ENCODE data around the gene TMEM141. TPM values are rescaled to one million over a fixed set of nuclear protein-coding genes. Genes with fewer than 3 reads are reported as not detected.
"Not testable (repeated sequence)": the region's sequence is repeated elsewhere in the genome, so short reads cannot be mapped to it uniquely, and the experiment has no call there.

The TMEM141 gene
- polyA plus RNA-seq, 6 donors from 2014 or later: 29.3 to 47.7 (median 35.7) TPM

GRCh38 chr9:136825295-136826187, 34.4 kb downstream of the TMEM141 start:
- Mint-ChIP-seq H3K4me3 (no peak overlapping the region), H3K27ac (no peak overlapping the region), H3K27me3 (peaks cover 0 to 7% (median 0%) of the 10 kb centered on the region in 3 donors), H3K9me3 (no peaks in the 10 kb centered on the region), H3K36me3 (no peaks in the 10 kb centered on the region), H3K4me1 (peaks cover 5 to 12% (median 7%) of the 10 kb centered on the region in 3 donors)
- ATAC-seq (ENCODE audit: low read depth in 2 of 2) (no peak), DNase-seq (no peak)

- H3K9me3 Mint-ChIP-seq: no peaks in the 10 kb centered on the region
- H3K36me3 Mint-ChIP-seq: no peaks in the 10 kb centered on the region
- H3K4me3 Mint-ChIP-seq: no peak overlapping the region
- H3K4me1 Mint-ChIP-seq: peaks cover under 1 to 6% (median under 1%) of the 10 kb centered on the region in 3 donors
- no peak for DNase-seq
- ATAC-seq (ENCODE audit: low read depth in 2 of 2): no peak
- H3K27me3 Mint-ChIP-seq: peaks cover 0 to 2% (median 0%) of the 10 kb centered on the region in 3 donors
- H3K27ac Mint-ChIP-seq: no peak overlapping the region
Measured at GRCh38 chr9:136826188-136826541, 35.0 kb downstream of the TMEM141 start.

- no peaks in the 10 kb centered on the region for H3K9me3 Mint-ChIP-seq
- no peaks in the 10 kb centered on the region for H3K27me3 Mint-ChIP-seq
- H3K4me1 Mint-ChIP-seq: peaks cover 0 to 5% (median 0%) of the 10 kb centered on the region in 3 donors
- ATAC-seq (ENCODE audit: low read depth in 2 of 2) (no peak), DNase-seq (no peak)
- no peak overlapping the region for H3K27ac Mint-ChIP-seq
- H3K4me3 Mint-ChIP-seq: no peak overlapping the region
- H3K36me3 Mint-ChIP-seq: no peaks in the 10 kb centered on the region
Measured at GRCh38 chr9:136826703-136827582, 35.8 kb downstream of the TMEM141 start.

DNA sequence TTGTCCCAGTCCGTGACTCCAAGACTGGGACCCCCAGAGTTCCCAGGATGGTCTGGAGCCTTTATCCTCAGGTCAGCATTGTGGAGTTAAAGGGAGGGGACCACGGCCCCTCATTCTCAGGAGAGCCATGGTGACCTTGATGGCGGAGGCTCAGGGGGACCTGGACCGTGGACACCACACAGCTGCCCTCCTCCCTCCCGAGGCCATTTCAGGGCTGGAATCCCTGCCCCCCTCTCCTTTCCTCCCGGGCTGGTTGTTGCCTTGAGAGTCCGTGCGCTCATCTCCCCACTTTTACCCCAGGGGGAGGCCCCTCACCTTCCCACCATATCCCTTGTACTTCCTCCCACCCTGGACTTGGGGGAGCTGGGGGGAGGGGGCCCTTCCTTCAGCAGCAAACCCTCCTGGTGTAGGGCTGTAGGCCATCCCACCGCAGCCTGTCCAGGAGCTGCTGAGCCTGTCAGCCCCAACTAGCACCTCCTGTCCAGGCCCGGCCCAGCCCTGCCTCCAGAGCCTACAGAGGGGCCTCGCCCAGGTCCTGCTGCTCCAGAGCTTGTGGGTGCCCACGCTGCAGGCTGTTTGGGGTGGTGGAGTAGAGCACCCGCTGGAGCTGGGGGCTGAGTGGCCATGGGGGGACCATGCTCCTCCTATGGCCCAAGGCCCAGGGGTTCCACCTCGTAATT, 36.8 kb downstream of the TMEM141 start:
- H3K27ac Mint-ChIP-seq: no peak overlapping the region
- DNase-seq (no peak), ATAC-seq (ENCODE audit: low read depth in 2 of 2) (no peak)
- no peaks in the 10 kb centered on the region for H3K36me3 Mint-ChIP-seq
- no peaks in the 10 kb centered on the region for H3K9me3 Mint-ChIP-seq
- H3K4me1 Mint-ChIP-seq: peaks cover 0 to 5% (median 0%) of the 10 kb centered on the region in 3 donors
- no peaks in the 10 kb centered on the region for H3K27me3 Mint-ChIP-seq
- no peak overlapping the region for H3K4me3 Mint-ChIP-seq

GRCh38 chr9:136828474-136829140, 37.5 kb downstream of the TMEM141 start:
- Mint-ChIP-seq H3K9me3 (no peaks in the 10 kb centered on the region), H3K27me3 (no peaks in the 10 kb centered on the region), H3K27ac (no peak overlapping the region), H3K4me1 (peaks cover 0 to 5% (median 0%) of the 10 kb centered on the region in 3 donors), H3K36me3 (no peaks in the 10 kb centered on the region), H3K4me3 (no peak overlapping the region)
- ATAC-seq (ENCODE audit: low read depth in 2 of 2) (no peak), DNase-seq (no peak)

GRCh38 chr9:136829412-136829811, 38.3 kb downstream of the TMEM141 start:
- no peak overlapping the region for H3K27ac Mint-ChIP-seq
- no peaks in the 10 kb centered on the region for H3K27me3 Mint-ChIP-seq
- H3K4me3 Mint-ChIP-seq: no peak overlapping the region
- ATAC-seq (ENCODE audit: low read depth in 2 of 2): no peak
- no peaks in the 10 kb centered on the region for H3K9me3 Mint-ChIP-seq
- DNase-seq: no peak
- no peaks in the 10 kb centered on the region for H3K36me3 Mint-ChIP-seq
- H3K4me1 Mint-ChIP-seq: peaks cover 0 to 5% (median 0%) of the 10 kb centered on the region in 3 donors

GRCh38 chr9:136829981-136830885, 39.1 kb downstream of the TMEM141 start:
- H3K4me1 Mint-ChIP-seq: peaks cover 0 to 5% (median 0%) of the 10 kb centered on the region in 3 donors
- H3K27ac Mint-ChIP-seq: no peak overlapping the region
- ATAC-seq (ENCODE audit: low read depth in 2 of 2) (no peak), DNase-seq (no peak)
- no peaks in the 10 kb centered on the region for H3K27me3 Mint-ChIP-seq
- no peaks in the 10 kb centered on the region for H3K9me3 Mint-ChIP-seq
- H3K4me3 Mint-ChIP-seq: no peak overlapping the region
- no peaks in the 10 kb centered on the region for H3K36me3 Mint-ChIP-seq

GRCh38 chr9:136831002-136831719, 40.0 kb downstream of the TMEM141 start:
- H3K4me1 Mint-ChIP-seq: peaks cover 0 to 5% (median 0%) of the 10 kb centered on the region in 3 donors
- ATAC-seq (ENCODE audit: low read depth in 2 of 2) (no peak), DNase-seq (no peak)
- no peak overlapping the region for H3K4me3 Mint-ChIP-seq
- H3K9me3 Mint-ChIP-seq: no peaks in the 10 kb centered on the region
- H3K27ac Mint-ChIP-seq: peak overlapping the region in 1 of 6 donors; percentile 47
- H3K36me3 Mint-ChIP-seq: no peaks in the 10 kb centered on the region
- no peaks in the 10 kb centered on the region for H3K27me3 Mint-ChIP-seq

- no peak overlapping the region for H3K4me3 Mint-ChIP-seq
- no peak for ATAC-seq (ENCODE audit: low read depth in 2 of 2)
- DNase-seq: no peak
- peaks cover 0 to 5% (median 0%) of the 10 kb centered on the region in 3 donors for H3K4me1 Mint-ChIP-seq
- H3K27ac Mint-ChIP-seq: no peak overlapping the region
- no peaks in the 10 kb centered on the region for H3K9me3 Mint-ChIP-seq
- H3K27me3 Mint-ChIP-seq: no peaks in the 10 kb centered on the region
- no peaks in the 10 kb centered on the region for H3K36me3 Mint-ChIP-seq
Measured at GRCh38 chr9:136831720-136832104, 40.6 kb downstream of the TMEM141 start.

GRCh38 chr9:136832581-136832980, 41.4 kb downstream of the TMEM141 start:
- ATAC-seq (ENCODE audit: low read depth in 2 of 2): no peak
- DNase-seq: no peak
- Mint-ChIP-seq H3K27ac (peak overlapping the region in 1 of 6 donors; percentile 24), H3K9me3 (no peaks in the 10 kb centered on the region), H3K36me3 (no peaks in the 10 kb centered on the region), H3K4me1 (peaks cover 0 to 5% (median 0%) of the 10 kb centered on the region in 3 donors), H3K27me3 (no peaks in the 10 kb centered on the region), H3K4me3 (no peak overlapping the region)

DNA sequence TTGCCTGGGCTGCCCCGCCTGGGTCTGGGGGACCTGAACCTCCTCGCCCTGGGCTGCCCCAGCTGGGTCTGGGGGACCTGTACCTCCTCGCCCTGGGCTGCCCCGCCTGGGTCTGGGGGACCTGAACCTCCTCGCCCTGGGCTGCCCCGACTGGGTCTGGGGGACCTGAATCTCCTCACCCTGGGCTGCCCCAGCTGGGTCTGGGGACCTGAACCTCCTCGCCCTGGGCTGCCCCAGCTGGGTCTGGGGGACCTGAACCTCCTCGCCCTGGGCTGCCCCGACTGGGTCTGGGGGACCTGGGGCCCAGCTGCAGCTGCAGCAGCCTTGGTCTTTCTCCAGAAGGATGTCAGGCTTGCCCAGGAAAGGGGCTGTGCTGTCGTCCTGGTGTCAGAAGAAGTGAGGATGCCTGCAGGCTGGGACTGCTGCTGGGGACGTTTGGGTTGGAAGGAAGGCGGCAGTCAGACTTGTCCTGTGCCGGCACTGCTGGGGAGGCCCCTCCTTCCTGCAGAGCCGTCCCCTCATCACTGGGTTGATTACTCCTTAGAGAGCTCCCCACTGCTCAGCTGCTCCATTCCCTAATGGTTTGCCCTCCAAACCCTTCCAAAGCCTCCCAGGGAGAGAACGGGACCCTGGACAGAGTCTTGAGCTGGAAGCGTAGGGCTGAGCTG, 42.4 kb downstream of the TMEM141 start:
- H3K4me3 Mint-ChIP-seq; H3K9me3 Mint-ChIP-seq; DNase-seq; H3K4me1 Mint-ChIP-seq; H3K27ac Mint-ChIP-seq; H3K36me3 Mint-ChIP-seq; H3K27me3 Mint-ChIP-seq; ATAC-seq (ENCODE audit: low read depth in 2 of 2): not testable (repeated sequence)

All from naive B cell (primary cell).